Caco-2 (cell line): Measurements from ENCODE around the gene ACAA2. TPM values are rescaled to one million over a fixed set of nuclear protein-coding genes. Genes with fewer than 3 reads are reported as not detected.
A peak's percentile ranks its signal among the peaks of the same experiment; 100 is the strongest.

ENCODE experiments used
- Bru-seq: library from RNA; stranded (reverse); fragments of 400-500 nt; gene quantifications from one replicate; lab custom pipeline; 2021; lab: Mats Ljungman, UMichigan
- BruChase-seq, 2 experiments: library from RNA; stranded (reverse); fragments of 400-500 nt; gene quantifications; one replicate each; lab custom pipeline; 2021; lab: Mats Ljungman, UMichigan
- BruUV-seq: library from RNA; stranded (reverse); fragments of 400-500 nt; replicated peaks from 2 replicates; lab custom pipeline; 2021; lab: Mats Ljungman, UMichigan
- CTCF ChIA-PET: fragments of 300-600 bp; sonication (Branson Sonifier 250); formaldehyde crosslinking; loops from one replicate; lab custom pipeline; 2022; ENCODE audit warnings: antibody characterized with exemption; lab: Charles Lee
- POLR2A ChIA-PET: fragments of 300-600 bp; sonication (Branson Sonifier 250); formaldehyde crosslinking; loops from one replicate; lab custom pipeline; 2022; ENCODE audit warnings: antibody characterized with exemption; lab: Charles Lee
- DNase-seq, 2 experiments: peaks; one replicate each; pipeline versions ENCODE4 v3.0.0 to v3.0.0-alpha.2; 2020 to 2022
- H3K27me3 ChIP-seq: replicated peaks from 2 replicates; pipeline ENCODE4 v1.6.0; 2011; ENCODE audit warnings: low read length; ENCODE audit not compliant: control insufficient read depth, insufficient read depth
- H3K36me3 ChIP-seq: 2 replicates; pipeline ENCODE4 v1.5.1; 2011; ENCODE audit warnings: low read length; ENCODE audit not compliant: control insufficient read depth, insufficient read depth
- H3K4me1 ChIP-seq: fragments of 250-450 bp; sonication (Bioruptor Pico); 2 replicates; pipeline ENCODE4 v1.5.1; 2020; ENCODE audit warnings: mild to moderate bottlenecking
- H3K4me3 ChIP-seq: 2 replicates; pipeline ENCODE4 v1.5.1; 2011; ENCODE audit warnings: low read depth, mild to moderate bottlenecking, control low read depth, low read length
- H3K9me3 ChIP-seq: fragments of 250-450 bp; sonication (Bioruptor Pico); 2 replicates; pipeline ENCODE4 v1.5.1; 2020; ENCODE audit warnings: mild to moderate bottlenecking, moderate library complexity
- H3K27ac Mint-ChIP-seq: one replicate; pipeline ENCODE4 v1.8.0; 2022; ENCODE audit warnings: mixed read lengths; ENCODE audit not compliant: unreplicated experiment
- H3K27me3 Mint-ChIP-seq: one replicate; pipeline ENCODE4 v1.8.0; 2022; ENCODE audit warnings: mixed read lengths; ENCODE audit not compliant: insufficient read depth, unreplicated experiment
- H3K36me3 Mint-ChIP-seq: one replicate; pipeline ENCODE4 v1.8.0; 2022; ENCODE audit warnings: mild to moderate bottlenecking, mixed read lengths; ENCODE audit not compliant: insufficient read depth, unreplicated experiment
- H3K4me1 Mint-ChIP-seq: one replicate; pipeline ENCODE4 v1.8.0; 2022; ENCODE audit warnings: low read depth, mixed read lengths; ENCODE audit not compliant: unreplicated experiment
- H3K4me3 Mint-ChIP-seq: one replicate; pipeline ENCODE4 v1.8.0; 2022; ENCODE audit warnings: mild to moderate bottlenecking, moderate library complexity, mixed read lengths; ENCODE audit not compliant: unreplicated experiment
- H3K9me3 Mint-ChIP-seq: one replicate; pipeline ENCODE4 v1.8.0; 2022; ENCODE audit warnings: mixed read lengths; ENCODE audit not compliant: unreplicated experiment
- CTCF ChIP-seq, 2 experiments: fragments of 200-600 bp in 1 of 2; IDR thresholded peaks; 1 replicate in 1 of 2; 2 replicates in 1 of 2; pipeline versions ENCODE4 v1.5.1 to v1.8.0; 2011 to 2022; ENCODE audit warnings: antibody characterized with exemption in 1 of 2, control low read depth in 1 of 2, inconsistent platforms in 1 of 2, low read depth in 1 of 2, low read length in 1 of 2, mild to moderate bottlenecking in 1 of 2, moderate library complexity in 1 of 2; ENCODE audit not compliant: insufficient read depth in 1 of 2, severe bottlenecking in 1 of 2, unreplicated experiment in 1 of 2
- intact Hi-C: fragments of 100-400 bp; cut with micrococcal nuclease; formaldehyde crosslinking; loops from one replicate; pipeline ENCODE4 v1.10.0; 2022; ENCODE audit not compliant: unreplicated experiment
- long read RNA-seq: library from polyadenylated mRNA; stranded (forward); transcript quantifications from one replicate; pipeline ENCODE4 v2.0.0, GENCODE V29; 2022
- total RNA-seq: library from RNA; stranded (reverse); gene quantifications from 2 replicates; pipeline ENCODE4 v1.2.3, GENCODE V29; 2022

The ACAA2 gene
- 188 and 207 TPM in 2 replicates for total RNA-seq
- Bru-seq, nascent RNA, result percentile 95 among the genes with signal in this experiment
- BruChase-seq, experiment 1, labeled RNA remaining after a 2-hour chase, result percentile 91 among the genes with signal in this experiment
- BruChase-seq, experiment 2, labeled RNA remaining after a 6-hour chase, result percentile 96 among the genes with signal in this experiment
- long read RNA-seq, transcript ACAA2-201 (10 exons, 3,350 nt), result major isoform, 352 of 428 reads
- long read RNA-seq, transcript ACAA2-205 (10 exons, 1,657 nt), result minor isoform, 25 of 428 reads
- long read RNA-seq, partial matches to known transcripts, result 10 of 428 reads
- long read RNA-seq, other reads (novel, unspliced or antisense), result 41 of 428 reads

GRCh38 chr18:49813319-49814146 is at the start of gene ACAA2:
ACAA2 (minus strand) TSS chr18:49813533; CDS start chr18:49813484, 49 bp downstream.
- Histone ChIP-seq H3K36me3 (no peaks in the 10 kb centered on the region), H3K27me3 (no peaks in the 10 kb centered on the region), H3K9me3 (no peaks in the 10 kb centered on the region), H3K4me3 (peak within 1 kb of the TSS; percentile 78), H3K4me1 (peaks cover 20% of the 10 kb centered on the region)
- Mint-ChIP-seq H3K27me3 (no peaks in the 10 kb centered on the region), H3K9me3 (no peaks in the 10 kb centered on the region), H3K27ac (peak within 1 kb of the TSS; percentile 89), H3K4me3 (peak within 1 kb of the TSS; percentile 85), H3K36me3 (peaks cover 34% of the 10 kb centered on the region), H3K4me1 (peaks cover 34% of the 10 kb centered on the region)
- intact Hi-C loops, result loop anchor here (5.0 kb wide), 1 partner anchor 44 kb away; no protein-coding TSS in a partner anchor
- peak; percentile 70 to 78 for DNase-seq
- BruUV-seq, result no TSS peak
- CTCF ChIA-PET, result no interaction called here
- POLR2A ChIA-PET, result interaction anchor here (0.6 to 1.0 kb wide), 6 partner anchors 22 to 313 kb away, joined by 3 to 13 read pairs (median 6); no protein-coding TSS in a partner anchor
- TF ChIP-seq CTCF (IDR thresholded peaks at IDR 0.05; ENCODE audit: insufficient read depth in 1 of 2, low read depth in 1 of 2, low read length in 1 of 2, severe bottlenecking in 1 of 2, unreplicated experiment in 1 of 2), result no peak

- intact Hi-C loops, result no loop called here
- Mint-ChIP-seq H3K4me3 (no peak overlapping the region), H3K36me3 (peaks cover 12% of the 10 kb centered on the region), H3K27ac (no peak overlapping the region), H3K9me3 (no peaks in the 10 kb centered on the region), H3K27me3 (no peaks in the 10 kb centered on the region), H3K4me1 (peaks cover 8% of the 10 kb centered on the region)
- no peak for TF ChIP-seq CTCF (IDR thresholded peaks at IDR 0.05; ENCODE audit: insufficient read depth in 1 of 2, low read depth in 1 of 2, low read length in 1 of 2, severe bottlenecking in 1 of 2, unreplicated experiment in 1 of 2)
- BruUV-seq, result no TSS peak
- ChIA-PET CTCF (no interaction called here), POLR2A (no interaction called here)
- H3K27me3 ChIP-seq, result no peaks in the 10 kb centered on the region
- no peaks in the 10 kb centered on the region for H3K9me3 ChIP-seq
- H3K36me3 ChIP-seq, result no peaks in the 10 kb centered on the region
- no peak for DNase-seq
- H3K4me1 ChIP-seq, result peaks cover 7% of the 10 kb centered on the region
- no peak overlapping the region for H3K4me3 ChIP-seq
Measured at GRCh38 chr18:49862656-49863385, 49.5 kb upstream of the ACAA2 start.

GRCh38 chr18:49861659-49862058 is 48.3 kb upstream of the ACAA2 start:
- peaks cover 4% of the 10 kb centered on the region for H3K4me1 Mint-ChIP-seq
- peaks cover 7% of the 10 kb centered on the region for H3K4me1 ChIP-seq
- no TSS peak for BruUV-seq
- no peaks in the 10 kb centered on the region for H3K9me3 Mint-ChIP-seq
- no peak overlapping the region for H3K4me3 Mint-ChIP-seq
- H3K36me3 Mint-ChIP-seq, result peaks cover 6% of the 10 kb centered on the region
- H3K9me3 ChIP-seq, result no peaks in the 10 kb centered on the region
- intact Hi-C loops, result no loop called here
- POLR2A ChIA-PET, result no interaction called here
- no peak overlapping the region for H3K4me3 ChIP-seq
- TF ChIP-seq CTCF (IDR thresholded peaks at IDR 0.05; ENCODE audit: insufficient read depth in 1 of 2, low read depth in 1 of 2, low read length in 1 of 2, severe bottlenecking in 1 of 2, unreplicated experiment in 1 of 2), result no peak
- CTCF ChIA-PET, result no interaction called here
- H3K27me3 ChIP-seq, result no peaks in the 10 kb centered on the region
- H3K36me3 ChIP-seq, result no peaks in the 10 kb centered on the region
- no peaks in the 10 kb centered on the region for H3K27me3 Mint-ChIP-seq
- DNase-seq, result no peak
- H3K27ac Mint-ChIP-seq, result no peak overlapping the region
